HEK293 (cell line): Measurements from ENCODE around the gene DKKL1.

Source experiments
- ZNF670 ChIP-seq: fragments of 450-650 bp; formaldehyde crosslinking; IDR thresholded peaks from 2 replicates; pipeline ENCODE4 v1.5.1; 2016; ENCODE audit warnings: missing biosample characterization, missing genetic modification characterization, low read depth
- TF ChIP-seq, protein P1 (sequence below): fragments of 450-650 bp; formaldehyde crosslinking; IDR thresholded peaks from 2 replicates; pipeline ENCODE4 v1.5.1; 2016; ENCODE audit warnings: missing biosample characterization, missing genetic modification characterization

- no peak for TF ChIP-seq ZNF670 (tag by site-specific recombination)
- TF ChIP-seq, protein P1, sequence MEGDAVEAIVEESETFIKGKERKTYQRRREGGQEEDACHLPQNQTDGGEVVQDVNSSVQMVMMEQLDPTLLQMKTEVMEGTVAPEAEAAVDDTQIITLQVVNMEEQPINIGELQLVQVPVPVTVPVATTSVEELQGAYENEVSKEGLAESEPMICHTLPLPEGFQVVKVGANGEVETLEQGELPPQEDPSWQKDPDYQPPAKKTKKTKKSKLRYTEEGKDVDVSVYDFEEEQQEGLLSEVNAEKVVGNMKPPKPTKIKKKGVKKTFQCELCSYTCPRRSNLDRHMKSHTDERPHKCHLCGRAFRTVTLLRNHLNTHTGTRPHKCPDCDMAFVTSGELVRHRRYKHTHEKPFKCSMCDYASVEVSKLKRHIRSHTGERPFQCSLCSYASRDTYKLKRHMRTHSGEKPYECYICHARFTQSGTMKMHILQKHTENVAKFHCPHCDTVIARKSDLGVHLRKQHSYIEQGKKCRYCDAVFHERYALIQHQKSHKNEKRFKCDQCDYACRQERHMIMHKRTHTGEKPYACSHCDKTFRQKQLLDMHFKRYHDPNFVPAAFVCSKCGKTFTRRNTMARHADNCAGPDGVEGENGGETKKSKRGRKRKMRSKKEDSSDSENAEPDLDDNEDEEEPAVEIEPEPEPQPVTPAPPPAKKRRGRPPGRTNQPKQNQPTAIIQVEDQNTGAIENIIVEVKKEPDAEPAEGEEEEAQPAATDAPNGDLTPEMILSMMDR (tag by site-specific recombination), result no peak
These were observed 25.7 kb downstream of the DKKL1 start for GRCh38 chr19:49389406-49389805.
